HFF-Myc (cell line): ENCODE measurements around the gene CUEDC1.

Experiments
- DNase-seq: peaks from one replicate; pipeline ENCODE4 v3.0.0-alpha.2; 2011; ENCODE audit warnings: low read depth; ENCODE audit errors: extremely low read depth
- H3K4me3 ChIP-seq: replicated peaks from 2 replicates; pipeline ENCODE4 v1.5.1; 2011; ENCODE audit warnings: low read depth, mild to moderate bottlenecking, control low read depth, low read length
- CTCF ChIP-seq: IDR thresholded peaks from 2 replicates; pipeline ENCODE4 v1.5.1; 2012; ENCODE audit warnings: mild to moderate bottlenecking, low read depth, low read length, control low read depth; ENCODE audit errors: missing control alignments

CUEDC1 gene

GRCh38 chr17:57894848-57895247, 60.4 kb downstream of the CUEDC1 start:
- no peak overlapping the region for H3K4me3 ChIP-seq
- no peak for TF ChIP-seq CTCF

GRCh38 chr17:57892820-57893595, 62.2 kb downstream of the CUEDC1 start:
- peak; percentile 77 for DNase-seq
- H3K4me3 ChIP-seq: no peak overlapping the region
- no peak for TF ChIP-seq CTCF

More at GRCh38 chr17:57894848-57895247, 60.4 kb downstream of the CUEDC1 start:
- no peak for DNase-seq

- H3K4me3 ChIP-seq: no peak overlapping the region
- DNase-seq: no peak
- TF ChIP-seq CTCF: peak; percentile 100
Observed at GRCh38 chr17:57892146-57892819, 62.9 kb downstream of the CUEDC1 start.

- H3K4me3 ChIP-seq: no peak overlapping the region
- no peak for TF ChIP-seq CTCF
- DNase-seq: no peak
Observed at GRCh38 chr17:57890857-57891232, 64.4 kb downstream of the CUEDC1 start.

- H3K4me3 ChIP-seq: no peak overlapping the region
- DNase-seq: no peak
- no peak for TF ChIP-seq CTCF
Observed at GRCh38 chr17:57889892-57890856, 65.0 kb downstream of the CUEDC1 start.

GRCh38 chr17:57889252-57889651, 66.0 kb downstream of the CUEDC1 start:
- no peak for TF ChIP-seq CTCF
- H3K4me3 ChIP-seq: no peak overlapping the region
- no peak for DNase-seq
